Measurements from ENCODE around the gene STARD6.
"Not testable (repeated sequence)": the region's sequence is repeated elsewhere in the genome, so short reads cannot be mapped to it uniquely, and the experiment has no call there.

Gene STARD6, protein sequence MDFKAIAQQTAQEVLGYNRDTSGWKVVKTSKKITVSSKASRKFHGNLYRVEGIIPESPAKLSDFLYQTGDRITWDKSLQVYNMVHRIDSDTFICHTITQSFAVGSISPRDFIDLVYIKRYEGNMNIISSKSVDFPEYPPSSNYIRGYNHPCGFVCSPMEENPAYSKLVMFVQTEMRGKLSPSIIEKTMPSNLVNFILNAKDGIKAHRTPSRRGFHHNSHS

DNA sequence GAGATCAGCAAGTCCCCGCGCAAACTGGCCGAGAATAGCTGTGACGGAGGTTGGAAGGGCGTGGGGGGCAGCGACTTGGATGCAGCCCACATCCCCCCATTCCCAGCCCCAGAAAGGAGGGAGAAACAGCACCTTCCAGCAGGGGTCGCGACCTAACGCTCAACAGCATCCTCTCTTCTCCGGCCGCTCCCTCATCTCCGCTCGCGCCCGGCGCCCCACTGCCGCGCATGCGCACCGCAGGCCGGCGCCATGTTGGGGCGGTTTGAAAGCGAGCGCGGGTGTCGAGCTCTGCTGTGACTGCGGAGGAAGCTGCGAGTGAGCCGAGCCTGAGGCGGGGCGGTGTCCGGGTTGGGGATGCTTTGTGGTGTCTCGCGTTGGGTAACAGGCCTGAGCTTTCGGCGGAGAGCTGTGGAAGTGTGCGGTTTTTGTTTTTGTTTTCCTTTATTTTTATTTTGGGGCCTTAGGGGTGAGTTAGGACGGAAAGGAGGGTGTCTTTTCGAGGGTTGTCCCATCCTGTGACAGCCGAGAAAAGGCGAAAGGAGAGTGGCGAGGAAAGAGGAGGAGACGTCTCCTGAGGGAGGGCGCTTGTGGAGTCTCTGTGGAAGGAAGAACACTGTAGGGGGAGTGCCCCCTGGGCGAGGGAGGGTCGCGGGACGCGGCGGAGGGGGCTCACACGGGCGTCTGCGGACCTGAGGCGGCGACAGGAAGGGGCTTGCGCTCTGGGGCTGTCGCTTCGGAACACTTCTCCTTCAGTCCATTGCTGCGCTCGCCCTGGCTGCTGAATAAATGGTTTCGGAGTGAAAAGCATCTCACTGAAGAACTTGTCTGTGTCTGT is at the start of gene STARD6, which contains the start of gene C18orf54:
Gene STARD6, minus strand, starts transcription at position 199 of the 835 bp plus-strand sequence. CDS start 3,285 bp downstream, outside the sequence.
Gene C18orf54, plus strand, starts transcription at position 247 of the 835 bp plus-strand sequence. CDS start 2,667 bp downstream, outside the sequence.
- DNase-seq (ENCODE audit: low read depth), result peak; percentile 72

DNA sequence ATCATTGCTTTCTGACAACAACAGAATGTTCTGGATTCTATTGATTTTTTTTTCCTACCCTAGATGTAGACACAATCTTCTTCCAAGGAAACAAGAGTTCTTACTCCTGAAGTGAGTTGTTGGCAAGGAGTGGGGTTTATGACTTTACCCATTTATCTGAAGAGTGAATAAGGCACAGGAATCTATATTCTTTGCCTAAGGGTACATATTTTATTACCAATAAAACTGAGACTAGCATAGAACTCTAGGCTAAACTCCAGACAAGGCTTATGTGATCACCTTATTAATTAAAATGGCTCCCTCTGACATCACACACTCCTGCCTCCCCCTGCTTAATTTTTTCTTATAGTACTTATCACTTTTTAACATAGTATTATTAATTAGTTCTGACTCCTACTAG is 47.6 kb upstream of the STARD6 start:
- no peak for DNase-seq (ENCODE audit: low read depth)

DNA sequence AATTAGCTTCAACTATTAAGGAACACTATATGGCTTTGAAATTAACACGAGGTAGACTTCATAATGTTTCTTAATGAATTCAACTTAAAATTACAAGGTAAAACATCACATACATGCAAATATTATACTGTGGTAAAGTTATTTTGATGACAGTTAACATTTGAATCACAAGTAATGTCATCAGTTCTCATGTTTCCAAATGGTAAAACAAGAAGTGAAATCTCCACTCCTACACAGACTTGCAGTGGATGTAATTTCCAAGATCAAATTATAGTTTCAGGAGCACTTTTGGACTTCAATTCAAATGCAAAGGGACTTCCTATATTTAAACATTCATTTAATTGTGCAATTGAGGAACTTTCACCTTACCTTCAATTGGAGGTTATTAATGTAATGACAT is 39.1 kb upstream of the STARD6 start:
- DNase-seq (ENCODE audit: low read depth), result no peak

DNA sequence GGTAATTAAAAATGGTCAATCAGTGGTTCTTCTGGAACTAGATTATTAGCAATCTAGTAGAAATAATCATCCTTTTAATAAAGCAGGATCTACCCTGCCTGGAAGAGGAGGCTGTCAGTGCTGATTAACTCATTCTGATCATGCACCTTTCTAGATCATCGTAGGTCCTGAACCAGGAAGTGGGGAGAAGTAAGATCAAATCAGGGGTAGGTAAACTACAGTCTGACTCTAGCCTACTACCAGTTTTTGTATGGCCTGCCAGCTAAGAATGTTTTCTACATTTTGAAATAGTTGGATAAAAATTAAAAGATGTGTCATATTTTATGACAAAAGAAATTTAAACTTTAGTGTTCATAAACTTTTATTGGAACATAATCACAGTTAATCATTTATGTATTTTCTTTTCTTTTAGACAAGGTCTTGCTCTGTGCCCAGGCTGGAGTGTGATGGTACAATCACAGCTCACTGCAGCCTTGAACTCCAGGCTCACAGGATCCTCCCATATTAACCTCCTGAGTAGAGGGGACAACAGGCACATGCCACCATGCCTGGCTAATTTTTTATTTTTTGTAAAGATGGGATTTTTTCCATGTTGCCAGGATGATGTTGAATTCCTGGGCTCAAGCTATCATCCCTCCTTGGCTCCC is 36.1 kb upstream of the STARD6 start:
- DNase-seq (ENCODE audit: low read depth), result no peak

DNA sequence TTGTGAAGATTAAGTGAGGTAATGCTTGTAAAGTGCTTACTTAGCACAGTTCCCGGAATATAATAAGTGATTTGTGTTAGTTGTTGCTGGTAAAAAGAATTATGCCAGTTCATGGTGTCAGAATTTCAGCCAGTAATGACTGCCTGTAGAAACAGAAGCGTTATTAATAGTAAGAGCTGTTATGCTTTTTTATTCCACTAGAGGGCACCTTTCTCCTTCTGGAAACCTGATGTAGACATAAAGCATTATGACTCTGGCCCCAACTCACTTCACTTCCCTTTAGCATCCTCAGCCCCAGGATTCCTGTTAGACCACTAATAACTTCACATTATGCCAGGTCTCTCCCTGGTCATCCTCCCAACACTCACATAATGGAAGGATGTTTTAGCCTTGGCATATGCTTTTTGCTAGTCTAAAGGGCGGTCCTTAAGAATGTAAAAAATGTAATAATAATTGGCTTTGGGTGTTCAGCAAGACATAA is 34.9 kb upstream of the STARD6 start:
- no peak for DNase-seq (ENCODE audit: low read depth)

DNA sequence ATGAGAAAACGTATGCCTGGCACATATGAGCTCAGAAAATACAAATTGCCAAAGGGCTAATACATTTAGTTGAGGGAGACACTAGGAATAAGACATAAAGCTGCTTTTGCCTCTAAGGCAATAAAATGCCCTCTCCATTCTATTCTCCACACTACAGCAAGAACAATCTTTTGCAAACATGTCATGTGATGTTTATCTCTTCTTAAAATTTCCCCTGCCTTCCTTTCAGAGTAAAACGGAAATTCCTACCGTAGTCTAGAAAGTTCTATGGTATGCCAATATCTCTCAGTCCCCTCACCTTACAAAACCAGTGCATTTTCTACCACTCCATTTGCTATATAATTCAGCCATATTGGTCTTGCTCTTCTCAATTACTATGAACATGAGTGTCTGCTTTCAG is 33.2 kb upstream of the STARD6 start:
- no peak for DNase-seq (ENCODE audit: low read depth)

DNA sequence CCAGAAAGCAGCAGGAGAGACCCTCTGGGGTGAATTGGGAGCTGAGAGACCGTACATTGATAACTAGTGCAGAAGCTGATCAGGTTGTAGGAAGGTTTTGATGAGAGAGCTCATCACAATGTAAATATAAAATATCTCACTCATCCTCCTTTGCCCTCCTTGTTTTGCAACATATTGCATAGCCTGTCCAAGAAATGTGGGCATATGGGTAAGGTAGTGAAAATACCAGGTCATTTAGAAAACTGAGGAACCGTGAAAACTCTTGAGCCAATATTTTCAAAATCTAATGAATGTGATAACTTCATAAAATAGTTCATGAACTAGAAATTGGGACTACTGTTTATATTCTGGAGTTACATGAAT is 31.5 kb upstream of the STARD6 start:
- DNase-seq (ENCODE audit: low read depth), result no peak

DNA sequence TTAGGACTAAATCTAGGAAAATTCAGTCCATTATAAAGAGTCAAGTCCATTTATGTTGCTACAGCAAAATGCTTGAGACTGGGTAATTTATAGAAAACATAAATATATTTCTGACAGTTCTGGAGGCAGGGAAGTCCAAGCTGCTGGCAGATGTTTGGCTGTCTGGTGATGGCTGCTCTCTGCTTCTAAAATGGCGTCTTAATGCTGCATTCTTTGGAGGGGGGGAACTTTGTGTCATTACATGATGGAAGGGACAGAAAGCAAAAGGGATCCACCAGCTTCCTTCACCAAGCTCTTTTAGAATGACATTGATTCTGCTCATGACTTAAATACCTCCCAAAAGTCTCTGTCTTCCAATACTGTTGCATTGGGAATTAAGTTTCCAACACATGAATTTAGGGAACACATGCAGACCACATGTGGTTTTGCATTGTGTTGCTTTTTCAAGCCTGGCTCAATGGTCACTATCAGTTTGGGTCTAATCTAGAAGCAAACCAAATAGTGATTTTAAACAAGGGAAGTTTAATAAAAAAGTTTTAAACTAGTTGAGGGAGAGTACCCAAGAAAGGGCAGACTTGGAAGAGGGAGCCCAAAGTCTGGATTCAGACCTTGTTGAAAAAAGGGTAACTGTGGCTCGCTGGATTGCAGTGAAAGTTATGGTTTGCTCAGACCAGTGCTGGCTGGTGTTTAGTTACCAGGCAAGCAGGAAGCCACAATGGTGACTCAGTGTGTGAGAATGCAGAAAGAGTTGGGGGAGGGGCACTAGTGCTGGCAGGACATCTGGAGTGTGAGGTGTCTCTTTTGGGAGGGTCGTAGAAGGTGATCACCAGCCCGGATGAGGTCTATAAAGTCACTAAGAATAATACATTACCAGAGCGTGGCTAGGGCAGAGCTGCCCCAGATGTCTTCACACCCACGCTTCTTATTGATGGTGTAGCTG is 30.8 kb upstream of the STARD6 start:
- DNase-seq (ENCODE audit: low read depth), result no peak

DNA sequence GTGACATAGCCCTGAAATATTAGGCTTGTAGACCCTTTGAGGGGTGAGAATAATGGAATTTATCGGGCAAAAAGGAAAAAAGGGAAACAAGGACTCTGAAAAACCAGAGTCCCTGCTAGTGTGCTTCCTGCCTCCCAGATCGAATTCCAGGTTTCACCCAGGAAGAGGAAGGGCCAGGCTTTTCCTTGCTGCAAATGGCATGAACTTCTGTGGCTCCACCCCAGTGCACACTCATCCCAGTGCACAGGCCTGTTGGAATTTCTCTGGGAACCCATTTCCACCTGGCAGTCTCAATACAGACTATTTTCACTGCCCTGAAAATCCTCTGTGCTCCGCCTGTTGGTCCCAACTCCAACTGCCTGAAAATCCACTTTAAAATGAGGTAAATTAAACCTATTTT is 30.0 kb upstream of the STARD6 start:
- DNase-seq (ENCODE audit: low read depth), result no peak

DNA sequence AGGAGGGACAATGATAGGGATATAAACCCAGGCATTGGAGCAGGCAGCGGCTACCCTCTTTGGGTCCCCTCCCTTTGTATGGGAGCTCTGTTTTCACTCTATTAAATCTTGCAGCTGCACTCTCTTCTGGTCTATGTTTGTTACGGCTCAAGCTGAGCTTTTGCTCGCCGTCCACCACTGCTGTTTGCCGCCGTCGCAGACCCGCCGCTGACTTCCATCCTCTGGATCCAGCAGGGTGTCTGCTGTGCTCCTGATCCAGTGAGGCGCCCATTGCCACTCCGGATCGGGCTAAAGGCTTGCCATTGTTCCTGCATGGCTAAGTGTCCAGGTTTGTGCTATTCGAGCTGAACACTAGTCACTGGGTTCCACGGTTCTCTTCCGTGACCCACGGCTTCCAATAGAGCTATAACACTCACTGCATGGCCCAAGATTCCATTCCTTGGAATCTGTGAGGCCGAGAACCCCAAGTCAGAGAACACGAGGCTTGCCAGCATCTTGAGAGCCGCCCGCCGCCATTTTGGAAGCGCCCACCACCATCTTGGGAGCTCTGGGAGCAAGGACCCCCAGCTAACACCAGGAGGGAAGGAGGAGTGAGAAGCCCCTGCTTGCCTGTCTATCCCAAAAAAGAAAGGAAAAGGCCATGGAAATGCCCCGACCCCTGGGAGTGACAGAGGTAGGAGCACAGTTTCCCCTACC is 29.3 kb upstream of the STARD6 start:
- DNase-seq (ENCODE audit: low read depth), result not testable (repeated sequence)

DNA sequence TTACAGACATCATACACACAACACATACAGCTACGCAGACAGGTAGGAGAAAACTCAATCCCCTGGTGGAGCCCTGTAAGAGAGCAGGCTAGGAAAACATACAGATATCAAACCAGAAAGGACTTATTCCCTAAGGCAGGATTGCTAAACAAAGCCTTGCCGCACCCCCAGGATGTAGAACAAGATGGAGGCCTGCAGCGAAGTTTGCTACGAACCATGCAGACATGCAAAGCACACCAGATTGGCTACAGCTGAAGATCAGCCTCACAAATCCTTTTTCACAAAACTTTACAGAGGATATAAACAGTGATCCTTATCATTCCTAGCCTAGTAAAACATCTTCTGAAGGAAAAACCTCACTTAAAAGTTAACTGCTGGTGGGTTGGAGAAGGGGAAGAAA is 28.4 kb upstream of the STARD6 start:
- no peak for DNase-seq (ENCODE audit: low read depth)

DNA sequence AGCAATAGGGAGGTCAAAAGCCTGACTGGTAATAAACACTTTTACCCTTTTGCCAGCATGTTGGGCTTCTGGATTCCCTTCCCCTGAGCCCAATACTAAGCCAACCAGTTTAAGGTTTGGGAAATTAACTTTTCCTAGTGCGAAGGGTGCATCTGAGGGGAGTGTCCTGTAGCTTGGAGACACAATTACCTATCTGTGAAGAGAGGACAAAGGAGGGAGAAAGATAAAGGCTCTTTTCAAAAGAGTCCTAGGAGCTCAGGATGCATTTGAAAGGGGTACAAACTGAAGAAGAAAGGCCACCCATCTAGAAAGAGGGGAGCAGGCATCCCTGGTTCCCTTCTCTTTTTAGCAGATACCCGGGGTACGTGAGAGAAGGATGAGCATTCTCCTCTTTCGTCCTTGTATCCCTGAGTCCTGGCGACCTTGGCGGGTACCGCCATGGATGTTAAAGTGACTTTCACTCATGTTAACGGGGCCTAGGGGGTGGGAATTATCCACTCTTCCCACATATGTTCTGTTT is 25.1 kb upstream of the STARD6 start:
- DNase-seq (ENCODE audit: low read depth), result no peak

DNA sequence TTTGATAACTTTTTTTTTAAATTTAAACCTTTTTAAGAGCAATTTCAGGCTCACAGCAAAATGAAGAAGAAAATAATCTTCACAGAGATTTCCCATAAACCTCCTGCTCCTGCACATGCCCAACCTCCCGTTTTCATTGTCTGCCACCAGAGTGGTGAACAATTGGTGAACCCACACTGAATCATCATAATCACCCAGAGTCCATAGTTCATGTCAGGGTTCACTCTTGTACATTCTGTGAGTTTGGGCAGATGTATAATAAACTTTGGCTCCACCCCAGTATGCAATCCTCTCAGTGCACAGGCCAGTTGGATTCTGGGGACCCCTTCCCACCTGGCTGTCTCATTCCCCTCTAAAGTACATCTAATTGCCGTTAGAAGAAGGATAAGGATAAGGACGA is 24.4 kb upstream of the STARD6 start:
- DNase-seq (ENCODE audit: low read depth), result no peak

DNA sequence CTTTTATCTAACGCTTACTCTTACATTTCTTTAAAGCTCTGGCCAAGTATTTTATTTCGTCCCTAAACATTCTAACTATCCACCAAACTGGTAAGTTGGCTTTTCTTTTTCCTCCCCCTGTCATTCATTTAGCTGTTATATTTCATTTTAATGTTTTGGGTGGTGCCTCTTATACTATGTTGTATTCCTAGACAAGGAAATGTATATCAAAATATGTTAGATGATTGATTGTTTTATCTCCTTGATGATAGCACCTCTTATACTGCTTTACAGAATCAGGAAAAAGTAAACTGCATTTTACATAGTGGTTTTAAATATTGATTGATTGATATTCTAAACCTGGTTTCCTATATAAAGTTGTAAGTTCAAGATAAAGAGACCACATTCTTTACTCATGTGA is 24.0 kb upstream of the STARD6 start:
- DNase-seq (ENCODE audit: low read depth), result no peak

DNA sequence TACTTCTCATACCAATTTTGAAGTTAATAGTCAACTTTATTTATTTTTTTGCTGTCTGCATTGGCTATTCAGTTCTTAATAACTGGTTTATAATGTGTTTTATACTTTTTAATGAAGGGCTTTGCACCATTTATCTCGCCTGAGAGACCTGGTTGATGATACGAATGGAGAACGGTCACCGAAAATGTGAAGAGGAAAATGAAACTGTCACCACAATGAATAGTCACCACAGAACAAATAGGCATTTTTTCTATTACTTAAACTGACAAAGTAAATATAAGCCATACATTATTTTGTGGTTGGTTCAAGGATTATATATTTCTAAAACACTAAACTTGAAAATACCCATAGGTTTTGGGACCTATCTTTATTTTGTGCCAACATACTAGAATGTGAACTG is 20.4 kb upstream of the STARD6 start:
- DNase-seq (ENCODE audit: low read depth), result no peak

DNA sequence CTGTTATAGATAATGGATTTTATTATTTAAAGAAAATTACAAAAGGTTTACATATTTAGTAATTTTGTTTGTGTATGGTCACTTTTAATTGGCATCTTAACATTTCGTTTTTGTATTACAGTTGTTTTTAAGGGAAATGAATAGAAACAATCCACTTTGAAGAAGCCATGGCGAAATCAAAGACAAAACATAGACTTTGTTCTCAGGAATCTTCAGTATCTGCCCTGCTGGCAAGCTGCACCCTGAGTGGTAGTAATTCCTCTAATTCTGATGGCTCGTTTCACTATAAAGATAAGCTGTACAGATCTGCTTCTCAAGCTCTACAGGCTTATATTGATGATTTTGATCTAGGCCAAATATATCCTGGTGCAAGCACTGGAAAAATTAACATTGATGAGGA is 2.7 kb upstream of the STARD6 start:
- DNase-seq (ENCODE audit: low read depth), result no peak

DNA sequence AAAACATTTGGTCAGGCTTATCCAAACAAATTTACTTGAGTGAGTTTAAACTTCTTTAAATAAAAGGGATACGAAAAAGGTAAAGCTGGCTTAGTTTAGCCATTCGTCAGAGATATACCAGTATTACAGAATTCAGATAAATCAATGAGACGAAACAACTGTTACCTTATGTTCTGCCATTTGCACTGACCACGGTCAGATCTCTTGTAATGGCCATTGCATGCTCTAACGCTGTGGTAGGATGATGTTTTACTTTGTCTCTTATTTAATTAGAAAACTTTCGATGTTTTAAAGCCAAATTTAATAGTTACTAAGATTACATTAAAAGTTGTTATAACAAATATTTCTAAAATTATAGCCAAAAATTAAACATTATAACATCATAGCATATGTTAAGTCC is 1.6 kb upstream of the STARD6 start:
- no peak for DNase-seq (ENCODE audit: low read depth)

DNA sequence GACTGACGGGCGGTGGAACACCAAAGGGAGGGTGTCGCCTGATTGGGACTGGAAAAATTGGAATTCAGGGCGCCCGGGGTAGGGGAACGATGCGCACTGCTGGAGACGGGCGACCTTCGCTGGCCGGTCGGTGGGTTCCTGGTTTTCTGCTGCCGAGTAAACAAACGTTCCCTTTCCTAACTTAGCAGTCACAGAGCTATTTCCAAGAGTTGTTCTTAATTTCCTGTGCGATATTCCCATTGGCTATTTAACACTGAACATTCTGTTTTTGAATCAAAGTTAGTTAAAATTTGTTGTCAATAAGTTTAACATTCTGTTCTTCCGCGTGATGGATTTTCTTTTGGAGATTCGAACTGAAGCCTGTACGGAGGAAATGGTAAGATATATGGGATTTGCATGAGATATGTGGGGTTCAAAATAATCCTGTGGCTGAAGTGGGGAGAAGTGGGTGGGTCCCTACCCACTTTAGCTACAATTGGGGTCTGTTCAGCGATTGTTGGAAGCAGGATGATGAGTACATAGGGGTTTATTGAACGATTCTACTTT is 910 bp upstream of the STARD6 start:
- no peak for DNase-seq (ENCODE audit: low read depth)

DNA sequence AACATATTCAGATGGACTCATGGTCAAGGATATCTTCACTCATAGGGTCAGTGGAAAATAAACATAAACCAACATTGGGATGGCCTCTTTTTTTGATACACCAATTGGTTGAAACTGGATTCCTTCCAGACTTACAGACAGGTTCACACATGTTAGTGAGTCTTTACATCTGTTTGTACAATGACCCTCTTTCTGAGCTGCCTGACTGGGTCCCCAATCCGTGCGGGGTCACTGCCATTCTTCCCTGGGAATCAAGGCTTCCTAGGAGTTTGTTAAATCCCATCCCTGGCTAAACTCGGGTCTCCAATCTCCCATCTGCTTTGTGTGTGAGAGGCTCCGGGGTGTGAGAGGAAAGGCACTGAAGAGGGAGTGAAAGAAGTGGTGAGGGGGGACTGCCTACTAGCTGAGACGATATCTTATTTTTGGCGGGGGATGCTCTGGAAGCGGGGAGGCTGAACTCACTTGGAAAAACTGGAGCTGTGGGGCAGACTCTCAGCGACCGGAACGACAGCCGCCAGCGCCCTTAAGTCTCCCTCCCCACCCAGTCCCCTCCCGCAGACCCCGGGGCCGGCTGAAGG is 487 bp downstream of the STARD6 start:
- no peak for DNase-seq (ENCODE audit: low read depth)

DNA sequence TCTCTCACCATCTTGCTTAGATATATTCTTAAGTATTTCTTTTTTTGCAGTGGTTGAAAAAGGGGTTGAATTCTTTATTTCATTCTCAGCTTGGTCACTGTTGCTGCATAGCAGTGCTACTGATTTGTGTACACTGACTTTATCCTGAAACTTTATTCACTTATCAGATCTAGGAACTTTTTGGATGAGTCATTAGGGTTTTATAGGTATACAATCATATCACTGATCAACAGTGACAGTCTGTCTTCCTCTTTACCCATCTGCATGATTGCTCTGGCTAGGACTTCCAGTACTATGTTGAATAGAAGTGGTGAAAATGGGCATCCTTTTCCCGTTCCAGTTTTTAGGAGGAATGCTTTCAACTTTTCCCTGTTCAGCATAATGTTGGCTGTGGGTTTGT is 6.5 kb downstream of the STARD6 start:
- no peak for DNase-seq (ENCODE audit: low read depth)

Measured in stimulated activated CD8-positive, alpha-beta memory T cell treated with anti-CD3 and anti-CD28 coated beads, Interleukin-15, amount 100 ng/mL, for 1 hour (primary cell).